HG03439 (cell line): ENCODE measurements around the gene ZNF592.

Source experiments
- ATAC-seq: cut with Tn5 transposase; IDR thresholded peaks from one replicate; pipeline ENCODE4 v1.9.1; 2021; ENCODE audit warnings: mild to moderate bottlenecking, moderate library complexity; ENCODE audit not compliant: unreplicated experiment

Gene ZNF592

DNA sequence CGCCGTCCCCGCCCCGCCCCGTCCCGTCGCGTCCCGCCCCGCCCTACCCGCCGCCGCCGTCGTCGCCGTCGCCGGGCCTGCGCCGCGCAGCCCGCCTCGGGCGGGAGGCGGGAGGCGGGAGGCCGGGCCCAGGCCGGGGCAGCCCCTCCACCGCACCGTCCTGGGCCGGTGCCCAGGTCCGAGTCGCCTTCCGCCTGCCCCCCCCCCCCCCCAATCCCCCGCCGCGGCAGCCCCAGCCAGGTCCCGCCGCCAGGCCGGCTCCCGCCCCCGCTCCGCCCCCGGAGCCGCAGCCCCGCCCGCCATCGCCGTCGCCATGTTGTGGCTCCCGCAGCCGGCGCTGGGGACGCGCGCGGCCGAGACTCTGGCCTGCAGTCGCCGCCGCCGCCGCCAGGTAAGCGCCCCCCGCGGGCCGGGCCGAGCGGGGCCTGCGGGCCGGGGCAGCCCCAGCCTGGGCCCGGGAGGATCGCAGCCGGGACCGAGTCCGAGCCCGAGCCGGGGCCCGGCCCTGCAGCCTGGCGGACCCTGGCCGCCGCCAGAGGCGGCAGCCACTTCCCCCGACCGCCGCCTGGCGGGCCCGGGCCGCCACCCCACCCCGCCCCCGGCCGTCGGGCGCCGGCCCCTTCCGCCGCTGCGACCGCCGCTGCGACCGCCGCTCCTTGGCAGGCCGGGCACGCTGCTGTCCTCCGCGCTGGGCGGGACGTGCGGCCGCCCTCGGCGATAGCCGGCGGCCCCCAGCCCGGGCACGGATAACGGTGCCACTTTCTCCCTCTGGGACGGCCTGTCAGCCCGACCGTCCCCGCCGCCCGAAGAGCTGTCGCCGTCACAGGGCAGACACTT lies at the start of gene ZNF592:
TSS of gene ZNF592 (plus strand) at position 319 of the 837 bp plus-strand sequence. CDS start 34,084 bp downstream, outside the sequence.
- ATAC-seq = peak; percentile 57

- ATAC-seq = no peak
Observed at GRCh38 chr15:84699538-84700191, 48.7 kb upstream of the ZNF592 start.

DNA sequence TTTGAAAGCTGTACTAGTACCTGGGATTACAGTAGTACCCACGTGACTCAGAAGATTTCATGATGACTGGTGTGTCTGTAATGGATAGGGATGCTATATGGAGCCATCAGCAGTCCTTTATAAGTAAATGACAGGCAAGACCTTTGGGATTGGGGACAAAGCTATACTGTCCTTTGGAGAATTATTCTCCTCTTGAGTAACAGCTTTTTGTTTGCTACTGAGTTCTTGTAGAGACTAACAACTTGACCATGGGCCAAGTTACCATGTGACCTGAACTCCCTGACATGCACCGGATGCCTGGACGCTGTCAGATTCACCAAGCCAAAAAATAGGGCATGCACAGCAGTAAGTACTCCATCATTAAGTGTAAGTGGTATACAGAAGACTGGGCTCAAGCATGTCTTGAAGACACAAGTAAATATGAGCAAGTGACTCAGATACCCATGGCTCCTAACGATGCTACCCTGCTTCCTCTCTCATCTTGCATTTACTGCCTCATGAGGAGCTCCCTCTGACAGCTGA lies 45.4 kb upstream of the ZNF592 start:
- no peak for ATAC-seq

GRCh38 chr15:84703808-84704207 lies 44.6 kb upstream of the ZNF592 start:
- ATAC-seq = no peak

GRCh38 chr15:84714372-84714771 lies 34.0 kb upstream of the ZNF592 start:
- ATAC-seq = no peak

- no peak for ATAC-seq
Observed at GRCh38 chr15:84714821-84715220, 33.6 kb upstream of the ZNF592 start.

DNA sequence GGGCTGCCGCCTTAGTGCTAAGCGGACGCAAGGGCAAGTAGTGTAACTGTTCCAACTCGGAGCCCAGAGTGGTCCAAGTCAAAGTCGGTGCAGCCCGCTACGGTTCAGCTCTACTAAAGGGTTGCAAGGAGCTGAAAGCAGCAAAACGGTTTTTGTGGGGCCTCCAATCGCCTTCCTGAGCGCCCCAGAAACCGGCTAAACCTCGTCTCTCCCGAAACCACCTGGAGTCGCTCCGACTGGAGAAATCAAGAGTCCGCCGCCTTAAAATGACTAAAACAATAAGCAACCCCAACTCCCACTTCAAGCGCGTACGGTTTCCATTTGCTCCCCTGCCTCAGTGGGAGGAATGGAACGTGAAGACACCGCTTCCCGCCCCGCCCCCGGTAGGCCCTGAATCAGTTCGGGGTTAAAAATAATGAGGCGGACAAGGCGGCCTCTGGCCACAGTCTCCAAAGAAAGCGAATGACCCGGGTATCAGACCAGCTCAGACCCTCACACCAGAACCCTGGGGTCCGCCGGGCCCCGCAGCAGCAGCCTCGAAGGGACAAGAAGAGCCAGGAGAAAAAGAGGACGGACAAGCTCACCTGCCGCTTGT lies 32.9 kb upstream of the ZNF592 start:
- peak; percentile 16 for ATAC-seq

- peak; percentile 95 for ATAC-seq
Observed at GRCh38 chr15:84716036-84716732, 32.2 kb upstream of the ZNF592 start, which contains the start of gene SEC11A. SEC11A (minus strand) TSS chr15:84716139; CDS start chr15:84716075, 64 bp downstream.

DNA sequence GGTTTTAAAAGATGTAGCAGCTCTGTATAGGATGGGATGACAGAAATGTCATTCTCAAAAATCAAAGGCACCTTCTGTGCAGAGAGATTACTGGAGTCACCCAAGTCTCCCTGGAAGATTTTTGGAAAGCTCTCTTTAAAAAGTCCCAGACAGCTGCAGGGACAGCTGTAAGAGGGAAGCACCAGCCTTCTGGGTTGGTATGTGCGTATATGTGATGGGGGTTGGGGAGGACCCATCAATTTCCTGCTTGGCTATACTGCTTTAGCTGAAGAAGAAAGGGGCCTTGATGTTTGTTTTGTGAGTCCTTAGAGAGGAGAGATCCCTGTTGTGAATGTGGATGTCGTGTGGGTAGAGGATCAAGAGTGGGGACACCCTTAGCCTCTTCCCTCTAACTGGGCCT lies 27.0 kb upstream of the ZNF592 start:
- ATAC-seq = no peak

DNA sequence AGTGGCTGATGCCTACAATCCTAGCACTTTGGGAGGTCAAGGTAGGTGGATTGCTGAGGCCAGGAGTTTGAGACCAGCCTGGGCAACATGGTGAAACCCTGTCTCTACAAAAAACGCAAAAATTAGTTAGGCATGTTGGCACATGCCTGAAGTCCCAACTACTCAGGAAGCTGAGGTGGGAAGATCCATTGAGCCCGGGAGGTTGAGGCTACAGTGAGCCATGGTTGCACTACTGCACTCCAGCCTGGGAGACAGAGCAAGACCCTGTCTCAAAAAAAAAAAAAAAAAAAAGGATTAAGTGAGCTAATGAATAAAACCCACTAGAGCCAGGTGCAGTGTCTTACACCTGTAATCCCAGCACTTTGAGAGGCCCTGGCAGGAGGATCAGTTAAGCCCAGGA lies 25.8 kb upstream of the ZNF592 start:
- no peak for ATAC-seq

DNA sequence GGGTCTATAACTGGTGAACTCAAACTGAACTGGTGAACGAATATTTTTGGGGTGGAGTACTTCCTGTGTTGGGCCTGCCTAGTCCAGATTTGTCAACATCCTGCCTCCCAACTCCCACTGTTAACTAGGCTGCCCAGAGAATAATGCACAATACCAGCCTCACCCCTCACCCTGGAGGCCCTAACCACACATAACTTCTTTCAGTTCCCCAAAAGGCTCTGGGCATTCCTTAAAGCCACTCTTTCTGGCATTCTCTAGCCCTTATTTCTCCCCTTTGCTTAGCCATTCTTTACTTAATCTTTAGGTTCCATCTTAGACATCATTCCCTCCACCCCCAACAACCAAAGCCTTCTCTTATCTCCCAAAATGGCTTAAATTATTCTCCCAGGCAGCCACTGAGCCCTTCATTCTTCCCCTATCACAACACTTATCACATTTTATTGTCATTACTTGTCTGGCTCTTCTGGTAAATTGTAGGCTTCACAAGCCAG lies 23.3 kb upstream of the ZNF592 start:
- no peak for ATAC-seq

GRCh38 chr15:84727429-84727828 lies 21.0 kb upstream of the ZNF592 start:
- no peak for ATAC-seq

DNA sequence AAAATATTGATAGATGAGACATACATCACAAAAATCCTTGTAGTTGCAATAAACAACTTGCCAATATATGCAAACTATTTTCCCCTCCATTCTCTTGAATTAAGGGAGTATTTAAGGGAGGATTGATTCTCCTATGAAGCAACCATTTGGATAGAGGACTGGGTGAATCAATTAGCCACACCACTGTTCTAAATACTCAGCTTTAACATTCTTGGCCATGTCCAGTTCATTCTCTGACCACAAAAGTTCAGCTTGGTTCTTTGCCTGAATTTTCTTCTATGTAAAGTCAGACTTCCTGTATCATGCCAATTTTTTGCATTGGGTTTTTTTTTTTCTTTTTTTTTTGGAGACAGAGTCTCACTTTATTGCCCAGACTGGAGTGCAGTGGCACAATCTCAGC lies 16.6 kb upstream of the ZNF592 start:
- ATAC-seq = no peak

DNA sequence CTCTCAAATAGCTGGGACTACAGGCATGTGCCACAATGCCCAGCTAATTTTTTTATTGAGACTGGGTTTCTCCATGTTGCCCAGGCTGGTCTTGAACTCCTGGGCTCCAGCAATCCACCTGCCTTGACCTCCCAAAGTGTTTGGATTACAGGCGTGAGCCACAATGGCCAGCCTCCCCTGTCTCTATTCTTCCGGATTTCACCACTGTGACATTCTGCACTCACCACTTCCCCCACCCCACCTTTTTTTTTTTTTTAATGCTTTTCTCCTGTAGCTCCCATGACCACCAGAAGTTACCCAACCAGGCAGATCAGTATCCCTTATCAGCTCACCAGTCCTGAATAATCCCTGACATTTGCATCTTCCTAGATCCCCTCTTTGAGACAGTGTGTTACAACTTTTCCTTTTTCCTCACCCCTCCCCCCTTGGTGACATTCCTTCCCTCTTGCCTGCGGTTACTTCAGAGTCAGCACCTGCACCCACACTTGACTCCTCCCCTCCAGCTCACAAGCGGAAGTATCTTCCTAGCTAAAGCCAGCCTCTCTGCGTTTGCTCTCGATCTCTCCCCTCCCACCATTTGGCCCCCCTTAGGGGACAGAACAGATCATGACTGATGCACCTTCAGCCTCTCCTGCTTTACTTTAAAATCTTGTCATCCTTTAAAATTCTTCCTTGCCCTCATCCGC lies 13.5 kb upstream of the ZNF592 start:
- peak; percentile 49 for ATAC-seq

GRCh38 chr15:84735480-84736061 lies 12.8 kb upstream of the ZNF592 start:
- ATAC-seq = peak; percentile 39

DNA sequence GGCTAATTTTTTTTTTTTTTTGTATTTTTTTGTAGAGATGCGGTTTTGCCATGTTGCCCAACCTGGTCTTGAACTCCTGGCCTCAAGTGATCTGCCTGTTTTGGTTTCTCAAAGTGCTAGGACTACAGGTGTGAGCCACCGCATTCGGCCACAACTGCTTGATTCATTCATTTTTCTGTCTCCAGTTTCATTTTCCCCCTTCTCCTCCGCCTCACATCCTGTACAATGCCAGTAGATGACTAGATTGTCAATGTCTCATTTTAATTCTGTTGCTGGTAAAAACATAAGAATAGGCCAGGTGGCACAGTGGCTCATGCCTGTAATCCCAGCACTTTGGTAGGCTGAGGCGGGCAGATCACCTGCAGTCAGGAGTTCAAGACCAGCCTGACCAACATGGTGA lies 12.0 kb upstream of the ZNF592 start:
- peak; percentile 49 for ATAC-seq

- no peak for ATAC-seq
Observed at GRCh38 chr15:84737005-84737404, 11.4 kb upstream of the ZNF592 start.

GRCh38 chr15:84740691-84741090 lies 7.7 kb upstream of the ZNF592 start:
- no peak for ATAC-seq

GRCh38 chr15:84741121-84741520 lies 7.3 kb upstream of the ZNF592 start:
- no peak for ATAC-seq
